GM18861 (cell line): ENCODE measurements around the gene CNTLN.
A peak's percentile ranks its signal among the peaks of the same experiment; 100 is the strongest.
"Not testable (repeated sequence)": the region's sequence is repeated elsewhere in the genome, so short reads cannot be mapped to it uniquely, and the experiment has no call there.

Source experiments
- ATAC-seq: cut with Tn5 transposase; IDR thresholded peaks from one replicate; pipeline ENCODE4 v1.9.1; 2021; ENCODE audit not compliant: unreplicated experiment

CNTLN gene

DNA sequence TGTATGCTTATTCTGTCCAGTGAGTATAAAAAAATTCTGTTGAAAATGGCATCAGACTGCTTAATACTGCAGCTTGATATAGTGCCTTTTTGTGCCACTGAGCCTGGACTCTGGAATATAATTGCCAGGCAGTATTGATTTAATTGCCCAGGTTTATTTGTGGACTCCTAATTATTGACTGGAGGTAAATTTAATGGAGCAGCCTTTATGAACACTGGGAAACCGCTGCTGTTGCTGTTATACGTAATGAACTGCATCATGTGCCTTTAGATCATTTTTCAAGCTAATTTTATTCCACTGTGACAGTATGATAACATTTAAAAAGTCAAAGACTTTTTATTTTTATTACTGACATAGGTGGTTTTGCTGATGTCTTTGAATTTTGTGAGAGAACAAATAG lies 353.8 kb downstream of the CNTLN start:
- no peak for ATAC-seq

DNA sequence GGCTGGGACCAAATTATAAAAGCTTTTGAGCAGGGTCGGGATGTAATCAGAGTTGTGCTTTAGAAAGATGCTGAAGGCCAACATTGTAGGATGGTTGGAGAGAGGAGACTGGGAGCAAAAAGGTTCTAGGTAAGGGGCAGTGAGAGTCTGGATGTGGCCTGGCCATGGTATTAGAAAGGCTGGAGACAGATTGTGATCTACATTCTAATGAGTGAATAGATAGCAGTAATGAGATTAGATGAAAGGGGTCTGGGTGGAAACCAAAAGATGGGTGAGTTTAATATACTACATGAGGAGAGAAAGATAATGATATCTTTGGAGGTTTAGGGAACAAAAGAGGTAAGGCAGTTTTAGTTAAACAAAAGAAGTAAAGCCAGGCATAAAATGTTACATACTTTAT lies 355.3 kb downstream of the CNTLN start:
- ATAC-seq = no peak

DNA sequence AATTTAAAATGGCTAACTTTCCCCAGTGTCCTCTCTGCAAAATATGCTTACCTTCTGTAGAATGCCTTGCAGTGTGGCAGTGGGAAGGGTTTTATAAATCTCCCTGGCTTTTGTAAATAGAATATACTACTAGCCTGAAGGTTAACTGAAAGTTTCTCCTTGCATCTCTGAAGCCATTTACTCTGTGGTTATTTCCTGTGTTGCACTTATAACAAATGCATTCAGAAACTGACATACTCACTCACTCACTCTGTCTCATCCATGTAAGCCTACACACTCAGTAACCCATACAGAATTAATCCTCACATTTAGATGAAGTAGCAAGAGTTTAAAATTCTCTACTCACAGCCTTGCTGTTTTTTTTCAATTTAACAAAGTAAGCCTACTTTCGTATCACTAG lies 356.9 kb downstream of the CNTLN start:
- ATAC-seq = no peak

DNA sequence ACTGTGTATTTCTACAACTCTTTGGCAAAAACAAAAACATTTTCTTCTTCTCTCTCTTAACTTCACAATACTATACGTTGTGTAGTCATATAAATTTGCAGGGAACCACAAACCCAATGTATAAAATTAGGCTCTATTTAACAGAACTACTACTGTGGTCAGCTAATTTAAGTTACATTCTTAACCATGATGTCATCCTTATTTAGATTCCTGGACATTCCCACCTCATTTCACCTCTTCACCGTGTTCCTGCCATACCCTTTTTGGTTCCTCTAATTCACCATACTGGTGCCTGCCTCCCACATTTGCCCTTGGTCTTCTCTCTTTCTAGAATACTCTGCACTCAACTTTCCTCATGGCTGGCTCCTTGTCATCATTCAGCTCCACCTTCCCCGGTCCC lies 368.4 kb downstream of the CNTLN start:
- ATAC-seq = no peak

DNA sequence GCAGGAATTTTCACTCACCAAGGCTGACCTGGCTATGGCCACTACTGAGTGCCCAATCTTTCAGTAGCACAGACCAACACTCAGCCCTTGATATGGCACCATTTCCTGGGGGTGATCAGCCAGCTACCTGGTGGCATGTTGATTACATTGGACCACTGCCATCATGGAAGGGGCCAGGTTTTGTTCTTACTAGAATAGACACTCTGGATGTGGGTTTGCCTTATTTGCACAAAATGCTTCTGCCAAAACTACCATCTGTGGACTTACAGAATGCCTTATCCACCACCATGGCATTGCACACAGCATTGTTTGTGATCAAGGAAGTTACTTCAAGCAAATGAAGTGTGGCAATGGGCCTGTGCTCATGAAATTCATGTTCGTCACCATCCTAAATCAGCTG lies 374.3 kb downstream of the CNTLN start:
- no peak for ATAC-seq

DNA sequence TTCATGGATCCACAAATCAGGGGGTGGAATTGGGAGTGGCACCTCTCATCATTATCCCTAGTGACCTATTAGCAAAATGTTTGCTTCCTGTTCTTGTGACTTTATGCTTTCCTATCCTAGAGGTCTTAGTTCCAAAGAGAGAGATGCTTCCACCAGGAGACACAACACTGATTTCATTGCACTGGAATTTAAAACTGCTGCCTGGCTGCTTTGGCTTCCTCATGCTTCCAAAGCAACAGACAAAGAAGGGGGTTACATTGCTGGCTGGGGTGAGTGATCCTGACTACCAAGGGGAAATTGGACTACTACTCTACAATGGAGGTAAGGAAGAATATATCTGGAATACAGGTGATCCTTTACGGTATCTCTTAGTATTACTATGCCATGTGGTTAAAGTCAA lies 374.9 kb downstream of the CNTLN start:
- no peak for ATAC-seq

DNA sequence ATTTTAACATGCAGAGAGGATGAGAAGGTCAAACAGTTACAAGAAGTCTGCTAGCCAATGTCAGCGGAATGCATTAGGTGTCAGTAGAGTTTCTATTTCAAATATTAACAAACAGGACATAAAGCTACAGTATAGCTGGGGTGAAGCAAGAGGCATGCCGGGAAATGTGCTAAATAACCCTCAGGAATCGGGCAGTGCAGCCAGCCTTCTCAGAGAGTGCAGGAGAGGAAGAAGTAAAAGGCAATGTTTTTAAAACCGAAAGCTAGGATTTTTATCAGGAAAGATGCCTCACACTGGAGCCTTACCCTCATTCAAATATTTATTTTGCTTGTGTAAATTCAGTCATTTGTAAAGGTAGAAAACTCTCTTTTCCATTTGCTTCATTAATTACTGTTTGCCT lies 384.9 kb downstream of the CNTLN start:
- no peak for ATAC-seq

DNA sequence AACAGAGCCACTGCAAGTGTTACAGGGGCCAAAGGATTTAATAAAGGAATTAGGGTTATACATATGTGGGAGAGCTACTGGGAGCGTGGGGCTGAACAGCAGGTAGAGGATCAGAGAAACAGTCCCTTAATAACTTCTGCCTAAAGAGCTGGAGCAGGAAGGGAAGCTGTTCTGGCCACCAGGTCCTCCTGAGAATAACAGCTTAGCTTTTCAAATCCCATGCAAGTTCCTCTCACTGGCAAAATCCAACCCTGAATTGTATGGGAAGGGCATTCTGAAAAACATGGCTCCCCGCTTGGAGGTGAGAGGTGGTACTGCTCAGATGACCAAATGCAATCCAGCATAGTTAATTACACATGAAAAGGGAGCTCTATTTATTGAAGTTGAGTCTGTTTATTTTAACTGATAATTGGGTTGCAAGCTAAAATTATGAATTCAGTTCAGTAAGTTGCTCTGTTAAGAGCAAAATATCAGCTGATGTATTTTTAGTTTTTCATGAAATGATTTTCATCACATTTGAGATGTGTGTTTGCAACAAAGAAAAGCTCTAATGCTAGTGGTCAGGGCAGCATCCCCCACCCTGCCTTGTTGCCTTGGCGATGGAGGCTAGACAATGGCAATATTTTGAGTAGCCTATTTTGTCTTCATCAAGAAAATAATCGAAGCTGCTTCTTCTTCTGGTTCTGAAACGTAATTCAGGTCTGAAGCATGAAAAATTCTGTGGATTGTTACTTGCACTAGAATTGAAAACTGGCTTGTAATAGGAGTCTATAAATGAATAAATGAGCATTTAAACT lies 385.6 kb downstream of the CNTLN start:
- no peak for ATAC-seq

DNA sequence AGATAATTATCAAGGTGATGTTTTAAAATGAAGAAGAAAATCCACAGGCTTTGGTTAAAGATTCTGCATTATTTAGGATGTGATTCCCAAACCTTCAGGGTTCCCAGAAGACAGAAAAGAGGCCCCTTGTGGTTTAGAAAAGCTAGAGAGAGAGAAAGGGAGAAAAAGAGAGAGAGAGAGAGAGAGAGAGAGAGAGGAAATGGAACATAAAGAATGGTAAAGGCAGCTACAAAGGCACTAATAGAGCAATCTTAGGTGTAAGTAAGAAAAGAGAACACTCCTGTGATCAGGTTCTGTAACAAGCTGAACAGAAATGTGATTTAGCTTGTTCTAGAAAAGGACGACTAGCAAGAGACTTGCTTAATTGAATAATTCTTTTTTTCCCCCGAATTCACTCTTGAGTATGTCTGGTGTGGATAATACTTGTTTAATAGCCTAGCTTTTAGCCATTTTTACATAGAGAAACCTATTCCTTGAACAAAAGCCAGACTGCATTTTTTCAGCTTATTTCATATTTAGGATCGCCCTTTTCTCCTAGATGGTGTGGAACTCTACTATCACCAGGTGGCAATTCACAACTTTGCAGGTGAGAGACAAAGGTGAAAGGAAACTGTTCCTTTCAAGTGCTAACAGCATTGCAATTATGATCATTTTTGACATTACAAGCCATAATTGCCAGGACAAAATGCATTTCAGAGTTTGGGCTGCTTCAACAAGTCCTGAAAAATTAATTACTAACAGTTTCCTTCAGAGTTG lies 386.4 kb downstream of the CNTLN start:
- no peak for ATAC-seq

DNA sequence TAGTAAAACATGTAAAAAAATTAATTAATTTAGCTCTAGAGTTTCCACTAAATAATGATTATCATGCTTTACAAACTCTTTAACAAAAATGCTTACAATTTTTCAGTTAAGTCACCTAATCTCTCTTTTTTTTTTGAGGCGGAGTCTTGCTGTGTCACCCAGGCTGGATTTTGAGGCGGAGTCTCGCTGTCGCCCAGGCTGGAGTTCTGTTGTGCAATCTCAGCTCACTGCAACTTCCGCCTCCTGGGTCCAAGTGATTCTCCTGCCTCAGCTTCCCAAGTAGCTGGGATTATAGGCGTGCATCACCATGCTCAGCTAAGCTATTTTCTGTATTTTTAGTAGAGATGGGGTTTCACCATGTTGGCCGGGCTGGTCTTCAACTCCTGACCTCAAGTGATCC lies 391.9 kb downstream of the CNTLN start:
- not testable (repeated sequence) for ATAC-seq

DNA sequence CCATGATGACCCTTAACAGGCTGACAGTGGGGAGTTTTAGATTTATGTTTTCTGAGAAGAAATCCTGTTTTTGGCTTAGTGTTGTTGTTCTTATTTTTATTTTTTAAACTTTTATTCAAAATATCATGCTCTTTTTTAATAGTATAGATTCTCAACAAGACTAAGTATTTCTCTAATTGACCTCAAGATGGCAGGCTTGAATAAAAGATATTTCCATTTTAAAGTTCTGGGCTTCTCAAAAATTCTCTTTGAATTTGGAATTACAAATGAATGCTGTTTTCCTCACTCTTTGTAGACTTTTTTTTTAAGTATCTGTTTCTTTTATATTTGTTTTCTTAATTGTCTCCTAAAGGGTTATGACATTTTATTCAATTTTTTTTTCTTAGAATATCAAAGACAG lies 394.0 kb downstream of the CNTLN start:
- no peak for ATAC-seq

DNA sequence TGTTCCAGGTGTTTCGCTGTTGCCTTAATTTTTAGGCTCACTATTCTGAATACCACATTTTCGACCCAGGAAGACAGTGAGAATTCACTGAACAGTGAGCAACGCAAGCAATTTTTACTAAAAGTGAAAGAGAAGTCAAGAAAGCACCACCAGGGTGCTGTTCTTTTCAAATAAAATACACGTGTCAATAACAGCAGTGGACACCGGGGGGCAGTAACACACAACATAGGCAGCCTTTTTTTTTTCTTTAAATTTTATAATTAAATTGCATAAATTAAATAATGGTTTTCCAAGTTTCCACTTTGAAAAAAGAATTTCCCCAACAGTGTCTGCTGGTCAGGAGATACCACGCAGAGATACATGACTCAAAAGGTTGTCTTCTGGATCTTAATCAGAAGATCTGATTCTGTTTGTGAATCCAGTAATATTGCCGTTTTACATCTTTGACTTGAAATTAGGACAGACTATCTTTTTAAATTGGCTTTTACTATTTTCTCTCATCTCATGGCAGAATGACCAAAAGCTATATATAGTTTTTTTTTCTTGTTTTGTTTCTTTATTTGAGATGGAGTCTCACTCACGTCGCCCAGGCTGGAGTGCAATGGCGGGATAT lies 396.9 kb downstream of the CNTLN start:
- peak; percentile 70 for ATAC-seq

DNA sequence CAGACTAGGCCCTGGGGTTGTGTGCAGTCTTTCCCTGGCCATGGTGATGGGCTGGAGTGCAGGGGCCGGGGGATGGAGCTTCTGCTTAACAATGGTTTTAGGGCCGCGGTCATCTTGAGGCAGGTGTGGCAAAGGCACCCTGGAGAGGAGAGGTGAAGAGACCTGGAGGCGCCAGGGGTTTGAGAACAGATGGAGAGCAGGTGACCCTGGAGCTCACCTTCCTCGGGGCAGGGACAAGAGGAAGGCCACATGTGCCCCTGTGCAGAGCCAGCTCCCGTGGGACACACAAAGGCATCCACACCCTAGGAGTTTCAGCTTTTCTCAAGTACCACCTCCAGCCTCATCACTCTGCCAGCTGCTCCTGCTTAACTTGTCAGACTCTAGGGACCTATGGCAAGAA lies 397.6 kb downstream of the CNTLN start:
- ATAC-seq = no peak

DNA sequence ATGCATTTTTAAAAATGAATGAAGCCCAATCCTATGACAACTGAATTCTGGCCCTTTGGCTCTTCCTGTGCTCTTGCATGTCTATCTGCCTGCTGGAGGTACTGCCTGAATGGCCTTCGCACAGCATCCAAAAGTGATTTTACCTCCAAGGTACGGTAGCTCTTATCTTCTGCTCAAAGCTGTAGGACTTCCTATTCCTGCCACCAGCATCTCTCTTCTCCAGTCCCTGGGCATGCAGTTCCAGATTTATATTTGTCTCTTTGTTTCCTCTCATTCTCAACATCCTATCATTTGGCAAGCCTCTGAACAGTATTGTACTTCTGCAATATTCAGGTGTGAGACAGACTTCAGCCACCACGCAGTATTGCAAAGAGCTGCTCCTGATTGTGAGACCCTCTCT lies 400.3 kb downstream of the CNTLN start:
- no peak for ATAC-seq

DNA sequence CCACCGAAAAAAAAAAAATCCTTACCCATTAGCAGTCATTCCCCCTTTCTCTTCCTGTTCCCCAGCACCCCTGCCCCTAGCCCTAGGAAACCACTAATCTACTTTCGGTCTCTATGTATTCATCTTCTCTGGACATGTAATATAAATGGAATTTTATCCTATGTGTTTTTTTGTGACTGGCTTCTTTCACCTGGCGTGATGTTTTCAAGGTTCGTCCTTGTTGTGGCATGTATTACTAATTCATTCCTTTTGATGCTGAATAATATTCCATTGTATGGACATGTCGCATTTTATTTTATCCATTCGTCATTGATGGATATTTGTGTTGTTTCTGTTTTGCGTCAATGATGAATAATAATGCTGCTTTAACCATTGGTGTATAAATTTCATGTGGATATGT lies 401.2 kb downstream of the CNTLN start:
- no peak for ATAC-seq

DNA sequence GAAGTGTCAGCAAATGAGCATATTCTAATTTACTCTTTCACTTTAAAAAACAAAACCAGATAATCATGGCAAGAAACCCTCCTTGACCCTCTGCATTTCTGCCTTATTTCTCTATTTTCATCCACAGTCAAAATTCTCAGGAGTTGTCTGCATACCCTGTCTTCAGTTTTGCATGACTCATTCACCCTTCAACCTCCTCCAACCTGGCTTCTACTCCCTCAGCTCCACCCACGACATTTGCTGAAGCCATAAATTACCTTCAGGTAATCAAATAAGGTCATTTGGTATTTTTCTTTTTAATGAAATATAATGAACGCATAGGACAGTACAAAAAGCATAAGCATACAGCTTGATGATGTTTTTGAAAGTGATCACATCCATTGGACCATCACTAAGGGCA lies 416.2 kb downstream of the CNTLN start:
- ATAC-seq = no peak
